Fibroblast of the conjunctiva (primary cell): ENCODE measurements around the gene CDCP2.

Source experiments
- DNase-seq: peaks from one replicate; pipeline ENCODE4 v3.0.0-alpha.2; 2010; ENCODE audit warnings: low read depth

The CDCP2 gene

DNA sequence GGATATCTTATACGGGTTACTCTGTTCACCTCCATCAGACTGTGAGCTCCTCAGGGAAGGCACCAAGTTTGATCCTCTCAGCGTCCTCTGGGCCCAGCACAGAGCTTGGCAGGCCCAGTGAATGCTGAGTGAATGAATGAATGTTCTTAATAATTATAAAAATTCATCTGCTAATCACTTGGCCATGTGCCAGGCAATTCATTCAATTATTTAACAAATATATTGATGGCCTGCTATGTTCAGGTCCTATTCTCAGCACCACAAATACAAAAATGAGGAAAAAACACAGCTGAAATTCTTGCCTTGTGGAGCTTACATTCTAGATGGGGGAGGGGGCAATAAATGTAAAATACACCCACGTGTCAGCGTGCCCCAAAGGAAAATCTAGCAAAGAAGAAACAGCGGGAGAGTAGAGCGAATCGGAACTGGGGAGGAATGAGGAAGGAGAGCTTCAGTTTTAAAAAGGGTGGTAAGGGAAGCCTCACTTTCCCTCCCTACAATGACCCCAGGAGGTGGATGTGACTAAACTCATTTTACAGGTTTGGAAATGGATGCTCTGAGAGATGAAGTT, 15.8 kb downstream of the CDCP2 start:
- DNase-seq = no peak

DNA sequence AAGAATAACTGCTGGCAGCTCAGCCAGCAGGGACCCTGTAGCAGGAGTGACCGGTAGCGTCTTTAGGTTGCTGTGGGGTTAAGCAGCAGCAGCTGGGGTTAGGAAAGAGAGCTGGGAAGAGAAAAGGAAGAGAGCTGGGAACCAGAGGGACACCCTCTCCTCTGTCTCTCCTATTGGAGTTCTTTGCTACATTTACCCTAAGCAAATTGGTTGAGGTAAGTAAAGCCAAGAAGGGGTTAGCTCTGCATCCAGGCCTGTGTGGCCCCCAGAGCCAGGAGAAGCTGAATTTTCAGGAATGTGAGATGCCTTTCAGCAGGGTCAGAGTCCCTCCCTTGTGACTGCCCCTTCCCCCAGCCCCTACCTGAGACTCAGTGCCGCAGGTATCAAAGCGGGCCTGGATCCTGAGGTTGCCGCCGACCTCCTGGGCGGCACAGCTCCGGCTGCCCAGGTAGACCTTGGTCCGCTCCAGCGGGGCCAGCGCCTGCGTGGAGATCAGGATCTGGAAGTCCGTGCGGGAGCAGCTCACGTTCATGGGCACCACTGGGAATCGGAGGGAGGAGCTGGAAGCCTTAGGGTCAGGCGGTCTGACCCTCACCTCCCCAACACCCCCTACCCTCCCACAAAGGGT, 16.4 kb downstream of the CDCP2 start:
- DNase-seq = no peak

DNA sequence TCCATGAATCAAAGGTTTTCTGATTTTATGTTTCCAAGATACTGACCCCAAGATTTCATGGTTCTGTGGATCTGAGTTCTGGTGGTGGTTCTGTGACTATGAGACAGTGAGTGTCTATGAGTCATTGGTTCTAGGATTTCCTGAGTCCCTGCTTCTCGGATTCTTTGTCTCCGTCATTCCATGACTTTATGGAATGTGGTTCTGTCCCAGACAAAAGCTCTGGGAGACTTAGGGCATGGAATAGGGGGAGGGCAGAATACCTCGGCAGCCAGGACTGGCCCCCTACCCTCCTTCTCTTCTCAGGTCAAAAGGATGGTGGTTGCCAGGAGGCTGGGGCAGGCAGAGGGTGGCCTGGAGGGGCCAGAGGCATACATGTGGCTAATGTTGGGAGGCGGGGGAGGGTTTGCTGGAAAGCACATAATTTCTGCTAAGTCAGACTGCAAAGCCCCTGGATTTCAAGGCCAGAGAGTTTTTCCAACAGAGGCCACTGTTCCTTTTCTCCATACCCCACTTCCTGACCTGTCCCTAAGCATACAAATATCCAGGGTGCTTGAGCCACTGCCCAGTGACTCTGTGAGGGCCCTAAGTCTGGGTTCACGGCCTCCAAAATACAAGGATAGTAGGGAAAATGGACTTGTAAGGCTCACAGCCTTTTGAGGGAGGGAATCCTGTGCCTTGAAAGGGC, 17.2 kb downstream of the CDCP2 start:
- no peak for DNase-seq

DNA sequence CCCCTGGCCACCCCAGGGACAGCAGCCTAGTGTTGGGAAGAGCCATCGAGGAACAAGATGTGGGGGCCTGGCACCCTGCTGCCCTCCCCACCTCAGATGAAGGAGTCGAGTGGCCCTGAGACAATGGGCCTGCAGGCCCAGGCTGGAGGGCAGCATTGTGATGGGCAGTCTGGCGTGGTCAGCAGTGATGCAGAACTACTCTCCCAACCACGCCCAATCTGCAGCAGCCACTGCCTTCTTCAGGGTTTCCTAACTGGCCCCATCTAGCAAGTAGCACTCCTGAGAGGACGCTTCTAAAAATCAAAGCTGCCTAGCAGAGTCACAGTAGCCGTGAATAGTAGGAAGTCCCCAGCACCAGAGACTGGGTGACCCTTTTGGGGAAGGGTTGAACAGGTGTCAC, 18.5 kb downstream of the CDCP2 start:
- no peak for DNase-seq

DNA sequence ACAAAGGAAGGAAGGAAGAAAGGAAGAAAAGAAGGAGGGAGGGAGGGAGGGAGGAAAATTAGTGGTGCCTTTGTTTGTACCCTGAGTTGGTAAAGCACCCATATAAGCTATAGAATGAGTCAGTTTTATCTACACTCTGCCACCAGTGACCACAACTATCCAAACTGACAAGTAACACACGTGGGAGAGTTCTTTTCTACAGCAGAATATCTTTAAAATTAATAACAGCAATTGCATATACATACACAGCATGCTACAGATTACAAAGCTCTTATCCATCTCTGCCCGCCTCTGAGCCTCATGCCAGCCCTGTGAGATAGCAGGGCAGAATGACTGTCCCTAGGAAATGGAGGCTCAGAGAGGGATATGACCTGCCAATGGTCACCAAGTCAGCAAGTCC, 20.3 kb downstream of the CDCP2 start:
- no peak for DNase-seq

DNA sequence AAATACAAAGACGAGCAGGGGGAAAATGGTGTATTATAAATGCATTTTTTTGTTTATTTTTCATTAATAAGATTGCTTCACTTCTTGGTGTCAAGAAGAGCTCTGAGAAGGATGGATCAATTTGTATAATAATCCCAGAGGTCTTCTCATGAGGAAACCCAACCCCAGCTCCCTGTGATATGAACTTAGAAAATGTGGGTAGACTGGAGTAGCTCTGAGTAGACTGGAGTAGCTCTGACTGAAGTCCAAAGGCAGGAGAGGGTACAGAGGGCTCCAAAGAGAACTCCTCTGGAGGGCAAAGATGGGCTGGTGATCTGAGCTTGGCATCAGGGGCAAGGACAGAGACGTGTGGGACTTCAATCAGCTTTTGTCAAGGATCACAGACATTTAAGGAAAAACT, 21.4 kb downstream of the CDCP2 start:
- DNase-seq = no peak

DNA sequence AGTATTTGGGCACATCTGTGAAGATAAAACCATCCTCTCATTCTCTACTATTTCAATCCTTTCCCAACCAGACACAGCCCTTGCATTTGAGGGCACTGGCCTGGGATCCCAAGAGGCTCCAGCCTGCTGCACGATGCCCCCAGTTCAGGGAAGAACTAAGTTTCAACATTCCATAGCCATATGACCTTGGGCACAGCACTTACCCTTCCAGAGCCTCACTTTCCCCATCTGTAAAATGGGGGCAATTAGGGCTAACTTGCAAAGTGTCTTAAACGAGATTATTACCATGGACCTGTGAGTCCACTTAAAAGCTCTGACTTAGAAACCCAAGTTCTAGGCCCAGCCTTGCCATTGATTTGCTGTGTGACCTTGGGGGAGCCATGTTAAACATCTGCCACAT, 22.9 kb downstream of the CDCP2 start:
- DNase-seq = no peak

DNA sequence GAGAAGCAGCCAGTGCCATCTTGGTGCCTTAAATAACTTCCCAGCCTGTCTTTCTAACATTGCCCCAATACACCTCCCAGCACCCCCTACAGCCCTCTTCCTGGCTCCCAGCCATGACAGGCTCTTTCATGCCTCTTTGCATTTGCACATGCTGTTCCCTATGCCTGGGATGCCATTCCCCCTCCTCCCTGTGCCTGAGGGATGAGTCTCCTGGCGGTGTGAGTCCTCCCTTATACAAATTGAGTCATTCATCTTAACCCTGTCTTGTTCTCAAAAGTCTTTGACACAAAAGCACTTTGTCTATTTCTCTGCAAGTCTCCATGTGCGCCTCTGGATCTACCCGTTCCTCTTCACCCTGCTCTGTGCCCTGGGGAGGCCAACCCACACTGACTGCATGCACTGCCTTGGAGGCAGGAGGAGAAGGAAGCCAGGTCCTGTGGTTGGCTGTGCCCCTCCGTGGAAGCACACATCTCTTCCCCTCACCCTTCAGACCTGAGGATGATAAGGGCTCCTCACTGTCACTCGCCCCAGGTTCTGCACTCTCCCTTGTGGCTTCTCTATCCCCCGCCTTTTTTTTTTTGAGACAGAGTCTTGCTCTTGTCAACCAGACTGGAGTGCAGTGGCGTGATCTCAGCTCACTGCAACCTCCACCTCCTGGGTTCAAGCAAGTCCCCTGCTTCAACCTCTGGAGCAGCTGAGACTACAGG, 25.1 kb downstream of the CDCP2 start:
- DNase-seq = no peak

DNA sequence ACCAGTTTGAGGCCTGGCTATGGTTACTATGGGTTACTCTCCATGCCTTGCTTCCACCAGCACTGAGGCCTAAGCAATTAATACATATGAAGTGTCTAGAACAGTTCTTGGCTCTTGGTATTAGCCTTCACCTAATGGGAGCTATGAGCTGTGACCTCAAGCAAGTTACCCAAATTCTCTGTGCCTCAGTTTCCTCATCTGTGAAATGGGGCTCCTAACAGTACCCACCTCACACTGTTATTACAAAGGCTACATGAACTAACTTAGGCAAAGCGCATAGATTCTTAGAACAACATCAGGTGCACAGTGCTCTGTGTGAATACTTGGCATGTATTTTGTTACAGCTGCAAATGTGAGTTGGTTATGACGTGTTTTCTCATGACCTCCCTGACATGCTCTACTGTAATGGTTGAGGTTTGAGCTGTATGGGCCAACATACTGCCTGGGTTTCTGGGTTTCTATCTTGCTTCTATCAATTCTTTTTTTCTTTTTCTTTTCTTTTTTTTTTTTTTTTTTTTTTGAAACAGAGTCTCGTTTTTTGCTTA, 26.5 kb downstream of the CDCP2 start:
- DNase-seq = no peak

DNA sequence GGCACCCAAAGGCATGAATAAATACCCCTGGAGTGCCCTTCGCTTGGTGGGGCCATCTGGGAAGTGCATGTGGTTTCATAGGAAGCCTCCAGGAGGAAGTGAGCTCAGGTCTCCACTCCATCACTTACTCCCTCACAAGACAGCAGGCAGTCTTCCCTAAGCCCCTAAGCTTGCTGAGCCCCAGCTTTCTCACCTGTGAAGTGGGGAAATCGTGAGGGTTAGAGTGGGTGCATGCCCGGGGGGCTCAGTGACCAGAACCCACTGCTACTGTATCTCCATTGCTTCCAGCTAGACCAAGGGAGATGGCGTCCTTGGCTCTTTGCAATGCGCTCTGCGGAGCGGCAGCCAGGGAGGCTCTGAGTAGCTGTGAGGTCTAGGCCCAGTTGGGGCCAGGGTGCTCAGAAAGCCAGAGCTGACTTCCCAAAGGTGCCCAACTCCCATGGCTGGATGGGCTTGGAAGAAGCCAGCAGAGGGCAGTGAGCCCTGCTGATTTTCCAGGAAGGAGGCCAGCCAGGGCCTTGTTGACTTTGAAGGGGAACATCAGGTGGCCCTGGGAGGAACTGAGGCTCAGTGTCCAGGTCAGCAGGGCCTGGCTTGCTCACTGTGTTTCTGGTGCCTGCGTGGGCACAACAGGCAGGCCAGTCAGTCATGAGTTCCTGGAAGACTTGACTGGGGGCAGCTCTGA, 27.3 kb downstream of the CDCP2 start:
- DNase-seq = no peak

DNA sequence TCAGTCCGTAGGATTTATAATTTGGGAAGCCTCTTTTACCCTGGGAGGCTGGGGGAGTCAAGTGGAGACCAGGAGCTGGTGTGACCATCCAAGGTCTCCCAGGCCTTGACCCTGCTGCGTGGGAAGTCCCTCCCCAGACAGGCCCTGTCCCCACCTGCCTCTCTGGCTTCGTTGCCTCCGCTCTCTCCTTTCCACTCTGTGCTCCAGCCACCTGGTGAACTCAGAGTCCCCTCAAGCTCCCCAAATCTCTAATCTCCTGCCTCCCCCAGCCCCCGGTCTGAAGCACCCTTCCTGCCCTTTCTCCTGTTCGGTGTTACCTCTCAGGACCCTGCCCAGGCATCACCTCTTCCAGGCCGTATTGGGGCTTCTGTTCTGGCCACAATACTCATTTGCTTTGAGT, 27.9 kb downstream of the CDCP2 start:
- no peak for DNase-seq

DNA sequence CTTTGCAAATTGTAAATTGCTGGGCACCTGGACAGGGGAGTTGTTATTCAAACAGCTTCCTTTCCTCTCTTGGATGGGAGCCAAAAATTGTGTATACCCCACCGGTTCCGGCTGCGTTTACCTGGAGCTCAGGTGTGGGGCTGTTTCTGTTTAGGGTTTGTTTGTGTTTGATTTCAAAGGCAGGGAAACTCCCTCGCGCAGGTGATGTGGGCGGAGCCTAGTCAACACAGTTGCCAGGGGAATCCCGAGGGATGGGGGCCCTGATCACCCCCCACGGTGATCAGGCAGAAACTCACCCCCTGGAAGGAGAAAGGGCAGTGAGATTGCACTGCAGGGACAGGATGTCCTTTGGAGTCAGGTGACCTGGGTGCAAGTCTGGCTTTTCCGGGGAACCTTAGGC, 28.3 kb downstream of the CDCP2 start:
- DNase-seq = no peak

DNA sequence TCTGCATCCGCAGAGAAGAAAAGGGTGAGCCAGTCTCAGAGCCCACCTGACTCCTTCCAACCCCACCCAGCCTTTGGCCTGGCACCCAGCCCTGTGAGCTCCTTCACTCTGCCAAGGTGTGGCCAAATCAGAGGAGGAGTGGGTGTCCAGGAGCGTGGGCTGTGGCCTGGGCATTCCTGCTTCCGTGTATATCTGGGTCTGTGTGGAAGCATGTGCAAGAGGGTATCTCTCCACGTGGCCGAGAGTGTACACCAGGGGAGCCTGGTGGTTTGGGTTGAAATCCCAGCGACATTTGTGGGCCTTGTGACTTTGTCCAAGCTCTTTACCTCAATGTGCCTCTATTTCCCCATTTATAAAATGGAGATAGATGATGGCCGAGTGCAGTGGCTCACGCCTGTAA, 29.8 kb downstream of the CDCP2 start:
- no peak for DNase-seq

DNA sequence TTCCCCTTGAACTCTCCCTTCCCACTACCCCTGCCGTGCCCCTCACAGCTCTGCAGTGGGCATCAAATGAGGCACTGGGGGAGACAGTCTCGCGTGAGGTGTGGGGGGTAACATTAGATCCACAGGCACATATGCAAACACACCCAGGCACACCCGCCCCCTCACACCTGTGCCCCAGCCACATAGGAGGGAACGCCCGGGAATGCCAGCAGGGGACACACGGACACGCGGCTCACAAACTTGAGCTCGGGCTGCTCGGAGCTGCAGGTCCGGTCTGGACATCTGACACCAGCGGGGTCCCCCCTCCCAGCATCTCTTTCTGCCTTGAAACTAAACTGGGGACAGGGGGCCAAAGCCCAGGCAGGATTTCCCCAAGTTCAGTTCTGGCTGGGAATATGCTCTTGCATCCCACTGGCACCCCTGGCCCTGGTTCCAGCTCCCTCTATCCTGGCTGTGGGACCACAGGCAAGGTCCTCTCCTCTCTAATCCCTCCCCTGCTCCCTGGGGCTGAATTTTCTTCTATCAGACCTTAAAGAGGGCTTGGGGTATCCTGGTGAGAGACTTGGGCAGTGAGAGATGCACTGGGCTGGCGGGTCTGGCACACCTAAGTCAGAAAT, 30.6 kb downstream of the CDCP2 start:
- DNase-seq = no peak

DNA sequence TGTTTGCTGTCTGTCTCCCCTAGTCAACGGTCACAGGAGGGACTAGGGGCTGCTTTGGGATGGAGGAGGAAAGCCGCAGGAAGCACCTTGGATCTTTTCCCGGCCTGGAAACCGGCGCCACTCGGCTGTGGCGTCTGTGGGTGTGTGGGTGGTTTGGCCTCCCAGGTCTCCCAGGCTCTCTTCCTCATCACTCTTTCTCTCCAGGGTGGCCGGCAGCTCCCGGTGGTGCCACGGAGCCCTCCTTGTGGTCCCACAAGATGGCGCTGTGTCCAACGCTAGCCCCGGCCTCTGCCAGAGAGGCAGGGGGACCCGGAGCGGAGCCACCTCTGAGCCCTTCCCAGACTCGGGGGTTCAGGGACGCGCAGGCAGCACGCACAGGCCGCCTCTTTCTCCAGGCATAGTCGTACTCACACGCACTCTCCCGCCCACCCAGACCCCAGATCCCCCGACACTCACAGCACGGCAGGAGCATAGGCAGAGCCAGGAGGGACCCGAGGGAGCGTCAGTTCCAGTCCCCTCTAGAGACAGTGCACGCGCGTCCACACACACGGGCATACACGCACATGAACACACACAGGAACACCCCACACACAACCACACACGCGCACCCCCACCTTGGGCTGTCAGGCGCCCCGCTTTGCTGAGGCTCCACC, 31.2 kb downstream of the CDCP2 start:
- peak; percentile 27 for DNase-seq

DNA sequence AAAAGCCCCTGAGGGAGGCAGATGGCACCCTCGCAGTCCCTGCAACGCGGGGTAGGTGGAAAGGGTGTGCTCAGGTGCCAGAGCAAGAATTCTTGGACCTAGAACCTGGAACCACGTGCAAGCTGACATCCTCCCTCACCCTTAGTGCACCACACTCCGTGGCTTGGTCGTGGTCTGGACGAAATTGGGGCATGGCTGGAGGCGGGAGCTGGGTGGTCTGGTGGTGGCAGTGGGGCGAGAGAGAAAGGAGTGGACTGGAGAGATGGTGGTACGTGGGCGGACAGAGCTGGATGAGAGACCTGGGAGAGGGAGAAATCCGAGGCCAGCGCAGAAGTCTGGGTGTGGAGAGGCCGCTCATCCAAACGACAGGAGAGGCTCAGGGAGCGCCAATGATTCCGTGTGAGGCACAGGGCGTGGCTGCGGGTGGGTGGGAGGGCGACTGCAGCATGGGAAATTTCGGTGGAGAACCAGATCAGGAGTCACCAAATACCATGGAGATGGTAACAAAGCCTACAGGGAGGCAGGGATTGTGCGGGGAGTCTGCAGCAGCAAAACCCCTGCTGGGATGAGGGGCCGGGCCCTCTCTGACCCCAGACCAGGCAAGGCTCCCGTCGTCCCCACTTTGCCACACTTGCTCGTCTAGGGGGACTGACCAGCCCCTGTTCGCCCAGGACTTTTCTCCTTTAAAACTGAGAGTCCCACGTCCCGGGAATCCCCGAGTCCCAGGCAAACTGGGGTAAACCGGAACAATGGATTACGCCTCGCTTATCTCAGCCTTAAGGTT, 31.9 kb downstream of the CDCP2 start:
- DNase-seq = no peak

DNA sequence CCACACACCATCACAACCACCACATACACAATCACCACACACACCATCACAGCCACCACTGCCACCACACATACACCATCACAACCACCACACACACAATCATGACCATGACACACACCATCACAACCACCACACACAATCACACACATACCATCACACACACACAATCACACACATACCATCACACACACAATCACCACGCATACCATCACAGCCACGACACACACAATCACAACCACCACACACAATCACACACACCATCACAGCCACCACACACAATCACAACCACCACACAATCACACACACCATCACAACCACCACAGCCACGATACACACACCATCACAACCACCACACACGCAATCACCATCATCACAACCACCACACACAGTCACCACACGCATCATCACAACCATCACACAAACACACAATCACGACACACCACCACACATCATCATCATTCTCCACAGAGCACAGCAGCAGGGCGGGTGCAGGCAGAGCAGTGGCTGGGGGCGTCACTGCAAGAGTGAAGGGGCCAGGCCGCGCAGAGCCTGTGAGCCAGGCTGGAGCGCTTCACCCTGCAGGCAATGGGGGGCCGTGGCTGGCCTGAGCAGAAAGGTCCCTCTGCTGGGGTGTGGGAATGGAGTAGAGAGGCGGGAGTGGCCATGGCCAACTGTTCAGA, 32.6 kb downstream of the CDCP2 start:
- no peak for DNase-seq

DNA sequence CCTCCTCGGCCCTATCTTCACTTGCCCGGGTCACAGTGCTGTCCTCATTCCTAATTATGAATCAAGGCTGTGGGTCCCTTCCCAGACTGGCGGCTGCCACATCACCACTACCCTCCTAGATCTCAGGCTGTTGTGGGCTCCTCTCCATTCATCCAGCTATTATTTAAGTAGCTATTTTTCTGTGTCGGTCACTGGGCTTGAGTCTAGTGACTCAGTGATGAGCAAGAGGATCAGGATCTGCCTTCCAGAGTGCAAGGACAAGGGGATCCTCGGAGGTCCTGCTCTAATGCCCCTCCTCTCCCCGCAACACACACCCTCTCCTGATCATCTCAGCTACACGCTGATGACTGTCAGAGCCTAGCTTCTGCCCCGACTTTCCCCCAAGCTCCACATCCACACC, 34.1 kb downstream of the CDCP2 start:
- DNase-seq = no peak

DNA sequence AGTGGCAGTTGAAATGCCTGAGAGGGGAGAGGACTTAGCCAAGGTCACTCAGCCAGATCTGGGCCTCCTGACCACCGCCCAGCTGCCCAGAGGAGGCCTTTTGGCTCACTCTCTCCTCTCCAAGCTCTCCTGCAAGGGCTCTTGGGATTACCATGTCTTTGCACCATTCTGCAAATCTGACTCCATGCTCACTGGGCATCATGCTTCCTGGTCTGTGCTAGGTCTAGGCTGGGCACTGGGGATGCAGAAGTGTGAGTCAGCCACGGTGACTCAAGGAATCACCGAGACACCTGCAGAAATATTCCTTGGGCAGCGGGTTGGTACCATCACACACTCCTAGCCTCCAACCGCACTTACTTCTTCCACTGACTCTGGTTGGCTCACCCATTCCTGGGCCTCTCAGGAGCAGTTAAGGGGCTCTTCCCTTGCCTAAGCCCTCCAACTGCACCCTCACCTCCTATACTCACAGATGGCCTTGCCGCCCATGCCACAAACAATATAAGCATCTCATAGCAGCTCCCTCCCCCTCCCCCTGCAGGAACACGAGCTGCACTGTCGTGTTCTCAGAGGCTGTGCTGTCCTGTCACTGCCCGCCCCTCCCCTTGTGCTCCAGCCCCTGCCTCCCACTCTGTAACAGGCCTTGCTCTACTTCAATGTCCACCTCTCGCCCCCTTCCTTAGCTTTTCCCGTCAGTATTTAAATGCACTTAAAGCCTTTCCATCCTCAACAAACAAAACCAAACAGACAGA, 34.8 kb downstream of the CDCP2 start:
- no peak for DNase-seq
